Activated naive CD4-positive, alpha-beta T cell treated with Interleukin-2 at 50 U/mL for 16 hours (primary cell): ENCODE data around the gene CD69.
A peak's percentile ranks its signal among the peaks of the same experiment; 100 is the strongest.
"Not testable (repeated sequence)": the region's sequence is repeated elsewhere in the genome, so short reads cannot be mapped to it uniquely, and the experiment has no call there.

Source experiments
- DNase-seq: peaks from one replicate; pipeline ENCODE4 v3.0.0-alpha.2; 2020

The CD69 gene

GRCh38 chr12:9713032-9713558, 47.6 kb downstream of the CD69 start:
- not testable (repeated sequence) for DNase-seq

- no peak for DNase-seq
Measured at GRCh38 chr12:9711664-9712063, 49.0 kb downstream of the CD69 start.

DNA sequence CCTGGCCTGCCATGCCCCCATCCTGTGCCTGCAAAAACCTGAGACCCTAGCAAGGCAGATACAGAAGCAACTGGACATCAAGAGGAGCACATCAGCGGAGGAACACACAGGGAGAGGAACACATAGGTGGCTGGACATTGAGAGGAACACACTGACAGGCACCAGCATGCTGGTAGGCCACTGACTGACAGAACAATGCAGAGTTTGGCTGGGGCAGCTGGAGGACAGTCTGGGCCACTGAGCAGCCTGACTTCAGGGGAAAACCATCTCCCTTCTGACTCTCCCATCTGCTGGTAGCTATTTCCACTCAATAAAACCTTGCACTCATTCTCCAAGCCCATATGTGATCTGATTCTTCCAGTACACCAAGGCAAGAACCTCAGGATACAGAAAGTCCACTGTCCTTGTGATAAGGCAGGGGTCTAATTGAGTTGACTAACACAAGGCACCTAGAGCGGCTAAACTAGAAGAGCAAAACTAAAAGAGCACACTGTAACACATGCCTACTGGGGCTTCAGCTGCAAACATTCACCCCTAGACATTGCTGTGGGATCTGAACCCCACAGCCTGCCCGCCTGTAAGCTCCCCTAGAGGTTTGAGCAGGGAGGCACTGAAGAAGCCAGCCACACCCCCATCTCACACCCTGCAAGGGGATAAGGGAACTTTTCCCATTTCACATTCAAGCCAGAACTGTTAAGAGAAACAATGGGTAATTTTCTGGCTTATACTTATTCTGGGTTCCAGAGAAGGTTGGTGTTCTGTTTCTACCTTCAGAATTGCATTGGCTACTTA, 49.9 kb downstream of the CD69 start:
- DNase-seq: no peak

- no peak for DNase-seq
Measured at GRCh38 chr12:9708853-9709252, 51.8 kb downstream of the CD69 start.

DNA sequence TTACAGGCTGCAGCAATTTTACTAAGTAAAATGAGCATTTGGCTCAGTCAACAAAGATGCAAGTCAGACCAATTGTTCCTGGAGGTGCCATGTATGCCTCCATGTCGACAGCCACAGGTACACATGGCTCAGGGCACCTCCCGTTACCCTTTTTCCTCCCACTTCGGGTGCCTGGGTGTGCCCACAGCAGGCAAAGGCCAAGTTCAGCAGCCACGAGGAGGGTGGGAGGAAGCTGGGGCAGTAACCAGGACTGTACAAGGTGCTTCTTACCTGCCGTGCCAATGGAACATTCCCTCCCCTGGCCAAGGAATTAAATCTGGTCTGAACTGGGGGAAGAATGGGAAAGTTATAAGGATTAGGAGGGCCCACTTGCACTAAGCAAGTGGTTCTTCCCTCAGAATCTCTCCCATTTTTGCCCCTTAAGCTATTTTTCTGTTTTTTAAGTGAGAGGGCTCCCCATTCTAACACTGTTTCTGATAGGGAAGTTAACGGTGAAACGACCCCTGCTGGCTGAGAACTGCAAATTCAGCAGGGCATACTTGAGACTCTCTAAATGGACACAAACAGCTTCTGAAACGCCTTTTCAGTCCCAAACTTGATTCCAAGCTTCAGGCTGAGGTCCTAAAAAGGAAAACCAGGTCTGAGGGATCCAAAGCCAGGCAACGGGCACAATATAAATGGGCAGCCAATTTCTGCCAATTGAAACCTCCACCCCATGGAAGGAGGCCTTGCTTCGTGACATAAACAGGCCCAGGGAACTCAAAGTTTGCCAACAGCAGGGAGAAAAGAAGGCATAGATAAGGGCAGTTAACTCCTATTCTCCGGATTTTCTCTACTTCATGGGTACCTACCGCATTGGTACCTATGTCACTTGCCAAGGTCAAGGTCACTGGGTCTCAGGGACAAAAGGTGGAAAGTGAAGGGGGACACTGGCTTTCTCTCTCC, 52.6 kb downstream of the CD69 start:
- peak; percentile 66 for DNase-seq

GRCh38 chr12:9707356-9707755, 53.3 kb downstream of the CD69 start:
- DNase-seq: no peak

DNA sequence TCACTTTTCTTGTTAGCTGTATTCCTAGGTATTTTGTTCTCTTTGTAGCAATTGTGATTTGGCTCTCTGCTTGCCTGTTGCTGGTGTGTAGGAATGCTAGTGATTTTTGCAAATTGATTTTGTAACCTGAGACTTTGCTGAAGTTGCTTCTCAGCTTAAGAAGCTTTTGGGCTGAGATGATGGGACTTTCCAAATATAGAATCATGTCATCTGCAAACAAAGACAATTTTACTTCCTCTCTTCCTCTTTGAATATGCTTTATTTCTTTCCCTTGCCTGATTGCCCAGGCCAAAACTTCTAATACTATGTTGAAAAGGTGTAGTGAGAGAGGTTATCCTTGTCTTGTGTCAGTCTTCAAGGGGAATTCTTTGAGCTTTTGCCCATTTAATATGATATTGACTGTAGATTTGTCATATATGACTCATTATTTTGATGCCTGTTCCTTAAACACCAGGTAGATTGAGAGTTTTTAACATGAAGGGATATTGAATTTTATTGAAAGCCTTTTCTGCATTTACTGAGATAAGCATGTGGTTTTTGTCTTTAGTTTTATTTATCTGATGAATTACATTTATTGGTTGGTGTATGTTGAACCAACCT, 54.5 kb downstream of the CD69 start:
- no peak for DNase-seq

GRCh38 chr12:9704561-9704960, 56.1 kb downstream of the CD69 start:
- DNase-seq: not testable (repeated sequence)
